Frontal cortex (tissue), 4 donors: ENCODE results near the gene MAP4. TPM values are rescaled to one million over a fixed set of nuclear protein-coding genes. Genes with fewer than 3 reads are reported as not detected.

Experiments
- DNase-seq, 2 donors: peaks; one replicate each; pipeline ENCODE4 v3.0.0; 2012; ENCODE audit warnings: low spot score in 2 of 2
- FAIRE-seq: peaks from 2 replicates; lab custom pipeline; 2012; peaks lifted over from hg19 to GRCh38; lab: Jason Lieb, UNC
- total RNA-seq: library from RNA; depleted of rRNA; stranded (reverse); fragments of >200 nt; gene quantifications from one replicate; pipeline ENCODE4 v1.2.3, GENCODE V29; 2014
- donor health status: control.
- donor health status: control.
- donor health status: control.

The MAP4 gene
- total RNA-seq, 1 donor from 2014 or later, result 258 TPM

- no peak for DNase-seq
- FAIRE-seq, result no peak
Observed at GRCh38 chr3:47976135-47976732, 40.0 kb downstream of the MAP4 start.

GRCh38 chr3:47974974-47975470, 41.2 kb downstream of the MAP4 start:
- FAIRE-seq, result no peak
- no peak for DNase-seq

GRCh38 chr3:47971081-47971480, 45.1 kb downstream of the MAP4 start:
- FAIRE-seq (no peak), DNase-seq (no peak)

- no peak for FAIRE-seq
- no peak for DNase-seq
Observed at GRCh38 chr3:47964740-47965139, 51.5 kb downstream of the MAP4 start.

- FAIRE-seq (no peak), DNase-seq (no peak)
Observed at GRCh38 chr3:47961815-47962606, 54.2 kb downstream of the MAP4 start.

- DNase-seq (no peak), FAIRE-seq (no peak)
Observed at GRCh38 chr3:47961036-47961435, 55.2 kb downstream of the MAP4 start.

GRCh38 chr3:47956521-47956920, 59.7 kb downstream of the MAP4 start:
- DNase-seq (no peak), FAIRE-seq (no peak)

- DNase-seq (no peak), FAIRE-seq (no peak)
Observed at GRCh38 chr3:47954567-47954966, 61.6 kb downstream of the MAP4 start.

- no peak for FAIRE-seq
- no peak for DNase-seq
Observed at GRCh38 chr3:47950453-47951169, 65.6 kb downstream of the MAP4 start.

GRCh38 chr3:47949979-47950378, 66.2 kb downstream of the MAP4 start:
- DNase-seq, result no peak
- FAIRE-seq, result no peak

- no peak for FAIRE-seq
- DNase-seq, result no peak
Observed at GRCh38 chr3:47940232-47940631, 76.0 kb downstream of the MAP4 start.

GRCh38 chr3:47932421-47932820, 83.8 kb downstream of the MAP4 start:
- DNase-seq (no peak), FAIRE-seq (no peak)

- FAIRE-seq, result no peak
Observed at GRCh38 chr3:47930979-47931378, 85.2 kb downstream of the MAP4 start.

GRCh38 chr3:47916696-47917095, 99.5 kb downstream of the MAP4 start:
- no peak for DNase-seq
- FAIRE-seq, result no peak

More at GRCh38 chr3:47930979-47931378, 85.2 kb downstream of the MAP4 start:
- no peak for DNase-seq

- DNase-seq, result no peak
- no peak for FAIRE-seq
Observed at GRCh38 chr3:47916201-47916600, 100.0 kb downstream of the MAP4 start.

GRCh38 chr3:47912006-47912504, 104.2 kb downstream of the MAP4 start:
- no peak for FAIRE-seq

GRCh38 chr3:47910777-47911440, 105.3 kb downstream of the MAP4 start:
- DNase-seq, result no peak
- no peak for FAIRE-seq

More at GRCh38 chr3:47912006-47912504, 104.2 kb downstream of the MAP4 start:
- no peak for DNase-seq

GRCh38 chr3:47910233-47910632, 106.0 kb downstream of the MAP4 start:
- FAIRE-seq (no peak), DNase-seq (no peak)

GRCh38 chr3:47909607-47910006, 106.6 kb downstream of the MAP4 start:
- no peak for FAIRE-seq
- no peak for DNase-seq

GRCh38 chr3:47908744-47909143, 107.5 kb downstream of the MAP4 start:
- DNase-seq (no peak), FAIRE-seq (no peak)
